ENCODE measurements around the gene AASDHPPT. TPM values are rescaled to one million over a fixed set of nuclear protein-coding genes. Genes with fewer than 3 reads are reported as not detected.

The AASDHPPT gene
- polyA plus RNA-seq, 1 of the 3 experiments (the other 2 are of a cell fraction), result 19.1 TPM

DNA sequence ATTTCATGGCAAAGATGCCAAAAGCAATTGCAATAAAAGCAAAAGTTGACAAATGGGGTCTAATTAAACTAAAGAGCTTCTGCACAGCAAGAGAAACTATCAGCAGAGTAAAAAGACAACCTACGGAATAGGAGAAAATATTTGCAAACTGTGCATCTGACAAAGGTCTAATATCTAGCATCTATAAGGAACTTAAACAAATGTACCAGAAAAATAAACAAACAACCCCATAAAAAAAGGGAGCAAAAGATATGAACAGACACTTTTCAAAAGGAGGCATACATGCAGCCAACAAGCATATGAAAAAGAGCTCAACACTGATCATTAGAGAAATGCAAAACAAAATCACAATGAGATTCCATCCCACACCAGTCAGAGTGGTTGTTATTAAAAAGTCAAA is 60.3 kb downstream of the AASDHPPT start:
- Histone ChIP-seq H3K36me3 (replicated peaks in 1 of 2; ENCODE audit: control insufficient read depth in 1 of 2, insufficient read depth in 2 of 2, low read length in 1 of 2) (no peaks in the 10 kb centered on the region), H2AFZ (ENCODE audit: low read depth) (no peak overlapping the region), H3K9me3 (no peaks in the 10 kb centered on the region), H4K20me1 (ENCODE audit: insufficient read depth) (no peaks in the 10 kb centered on the region), H3K79me2 (ENCODE audit: insufficient read depth) (no peaks in the 10 kb centered on the region), H3K27me3 (ENCODE audit: insufficient read depth) (no peaks in the 10 kb centered on the region), H3K4me2 (no peak overlapping the region), H3K27ac (ENCODE audit: low read depth in 2 of 2, low read length in 1 of 2) (no peak overlapping the region), H3F3A (replicated peaks; ENCODE audit: insufficient read depth) (peaks cover 7% of the 10 kb centered on the region), H3K4me1 (ENCODE audit: control insufficient read depth in 1 of 2, insufficient read depth in 2 of 2, low read depth in 1 of 2, low read length in 1 of 2) (no peaks in the 10 kb centered on the region; a peak in 1 of 4 replicates), H3K4me3 (ENCODE audit: low read depth in 2 of 2, low read length in 1 of 2) (no peak overlapping the region), H3K9ac (no peak overlapping the region), H3K9me2 (no peaks in the 10 kb centered on the region)
- ChIA-PET CTCF (interaction anchor here (1.0 to 2.2 kb wide), 2 partner anchors 11 to 51 kb away, joined by 3 to 9 read pairs; no protein-coding TSS in a partner anchor), POLR2A (interaction anchor here (0.6 kb wide), 1 partner anchor 639 kb away, joined by 3 read pairs; no protein-coding TSS in a partner anchor)
- TF ChIP-seq POLR2AphosphoS5 (IDR thresholded peaks at IDR 0.05; ENCODE audit: low read depth, low read length) (no peak), TCF12 (IDR thresholded peaks at IDR 0.05) (no peak), REST (IDR thresholded peaks at IDR 0.05; ENCODE audit: low read depth, low read length) (no peak), FOXM1 (IDR thresholded peaks at IDR 0.05; ENCODE audit: low read depth) (no peak), RXRA (IDR thresholded peaks at IDR 0.05; ENCODE audit: borderline replicate concordance, low read depth) (no peak), TAF1 (IDR thresholded peaks at IDR 0.05; ENCODE audit: borderline replicate concordance, low read depth, low read length) (no peak), FOSL2 (IDR thresholded peaks at IDR 0.05; ENCODE audit: borderline replicate concordance, low read depth) (no peak), NFIC (IDR thresholded peaks at IDR 0.05; ENCODE audit: borderline replicate concordance) (no peak), USF1 (IDR thresholded peaks at IDR 0.05; ENCODE audit: borderline replicate concordance, low read depth) (no peak)
- TF ChIP-seq, protein P1, sequence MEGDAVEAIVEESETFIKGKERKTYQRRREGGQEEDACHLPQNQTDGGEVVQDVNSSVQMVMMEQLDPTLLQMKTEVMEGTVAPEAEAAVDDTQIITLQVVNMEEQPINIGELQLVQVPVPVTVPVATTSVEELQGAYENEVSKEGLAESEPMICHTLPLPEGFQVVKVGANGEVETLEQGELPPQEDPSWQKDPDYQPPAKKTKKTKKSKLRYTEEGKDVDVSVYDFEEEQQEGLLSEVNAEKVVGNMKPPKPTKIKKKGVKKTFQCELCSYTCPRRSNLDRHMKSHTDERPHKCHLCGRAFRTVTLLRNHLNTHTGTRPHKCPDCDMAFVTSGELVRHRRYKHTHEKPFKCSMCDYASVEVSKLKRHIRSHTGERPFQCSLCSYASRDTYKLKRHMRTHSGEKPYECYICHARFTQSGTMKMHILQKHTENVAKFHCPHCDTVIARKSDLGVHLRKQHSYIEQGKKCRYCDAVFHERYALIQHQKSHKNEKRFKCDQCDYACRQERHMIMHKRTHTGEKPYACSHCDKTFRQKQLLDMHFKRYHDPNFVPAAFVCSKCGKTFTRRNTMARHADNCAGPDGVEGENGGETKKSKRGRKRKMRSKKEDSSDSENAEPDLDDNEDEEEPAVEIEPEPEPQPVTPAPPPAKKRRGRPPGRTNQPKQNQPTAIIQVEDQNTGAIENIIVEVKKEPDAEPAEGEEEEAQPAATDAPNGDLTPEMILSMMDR (IDR thresholded peaks at IDR 0.05), result no peak
- TF ChIP-seq, protein P2, sequence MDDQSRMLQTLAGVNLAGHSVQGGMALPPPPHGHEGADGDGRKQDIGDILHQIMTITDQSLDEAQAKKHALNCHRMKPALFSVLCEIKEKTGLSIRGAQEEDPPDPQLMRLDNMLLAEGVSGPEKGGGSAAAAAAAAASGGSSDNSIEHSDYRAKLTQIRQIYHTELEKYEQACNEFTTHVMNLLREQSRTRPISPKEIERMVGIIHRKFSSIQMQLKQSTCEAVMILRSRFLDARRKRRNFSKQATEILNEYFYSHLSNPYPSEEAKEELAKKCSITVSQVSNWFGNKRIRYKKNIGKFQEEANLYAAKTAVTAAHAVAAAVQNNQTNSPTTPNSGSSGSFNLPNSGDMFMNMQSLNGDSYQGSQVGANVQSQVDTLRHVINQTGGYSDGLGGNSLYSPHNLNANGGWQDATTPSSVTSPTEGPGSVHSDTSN (IDR thresholded peaks at IDR 0.05), result no peak
- no peak for DNase-seq
- WGBS (ENCODE audit: low lambda C conversion rate), result 21% methylated on average over 1 of the region's 1 CpG

Other genes with a start within 250 kb of the AASDHPPT start
- 6.2 and 8.5 TPM in 2 replicates for gene MSANTD4, start 55.4 kb upstream of the AASDHPPT start, polyA plus RNA-seq (2012; rRNA removed)
- gene KBTBD3, start 315 bp upstream of the AASDHPPT start, polyA plus RNA-seq (2012; rRNA removed), result 1.9 and 2.0 TPM in 2 replicates